ENCODE results near the gene FLCN. TPM values are rescaled to one million over a fixed set of nuclear protein-coding genes. Genes with fewer than 3 reads are reported as not detected.

The FLCN gene
- total RNA-seq, 3 donors from 2014 or later, result 52.8 to 64.5 (median 57.1) TPM

GRCh38 chr17:17223736-17224135 lies 13.2 kb downstream of the FLCN start:
- Histone ChIP-seq H3K4me1 (ENCODE audit: low read depth) (no peaks in the 10 kb centered on the region), H3K9me3 (no peaks in the 10 kb centered on the region), H3K36me3 (ENCODE audit: low read depth) (peaks cover 33% of the 10 kb centered on the region), H3K4me3 (no peak overlapping the region)
- intact Hi-C loops (cut with DNase I, micrococcal nuclease), result no loop called here
- DNase-seq, result peak in 1 of 3 donors; percentile 27
- ATAC-seq, result no peak
- TF ChIP-seq CTCF (IDR thresholded peaks at IDR 0.05), result no peak

- no peak for ATAC-seq
- intact Hi-C loops (cut with DNase I, micrococcal nuclease), result no loop called here
- no peaks in the 10 kb centered on the region for H3K4me1 ChIP-seq (ENCODE audit: low read depth)
Observed at GRCh38 chr17:17221329-17221728, 15.6 kb downstream of the FLCN start.

GRCh38 chr17:17220529-17220928 lies 16.4 kb downstream of the FLCN start:
- H3K36me3 ChIP-seq (ENCODE audit: low read depth), result peaks cover 38% of the 10 kb centered on the region

More at GRCh38 chr17:17221329-17221728, 15.6 kb downstream of the FLCN start:
- peak in 1 of 3 donors; percentile 24 for DNase-seq
- no peak for TF ChIP-seq CTCF (IDR thresholded peaks at IDR 0.05)
- Histone ChIP-seq H3K9me3 (no peaks in the 10 kb centered on the region), H3K4me3 (no peak overlapping the region), H3K36me3 (ENCODE audit: low read depth) (peaks cover 44% of the 10 kb centered on the region)

GRCh38 chr17:17217995-17218394 lies 19.0 kb downstream of the FLCN start:
- ATAC-seq, result no peak
- H3K9me3 ChIP-seq, result no peaks in the 10 kb centered on the region

More at GRCh38 chr17:17220529-17220928, 16.4 kb downstream of the FLCN start:
- no peak for TF ChIP-seq CTCF (IDR thresholded peaks at IDR 0.05)
- Histone ChIP-seq H3K4me1 (ENCODE audit: low read depth) (no peaks in the 10 kb centered on the region), H3K9me3 (no peaks in the 10 kb centered on the region), H3K4me3 (no peak overlapping the region)
- DNase-seq (peak in 1 of 3 donors; percentile 19), ATAC-seq (no peak)
- intact Hi-C loops (cut with DNase I, micrococcal nuclease), result no loop called here

GRCh38 chr17:17216776-17217175 lies 20.2 kb downstream of the FLCN start:
- TF ChIP-seq CTCF (IDR thresholded peaks at IDR 0.05), result no peak
- Histone ChIP-seq H3K4me3 (no peak overlapping the region), H3K9me3 (no peaks in the 10 kb centered on the region), H3K4me1 (ENCODE audit: low read depth) (no peaks in the 10 kb centered on the region), H3K36me3 (ENCODE audit: low read depth) (peaks cover 30% of the 10 kb centered on the region)
- ATAC-seq, result no peak
- intact Hi-C loops (cut with DNase I, micrococcal nuclease), result no loop called here
- no peak for DNase-seq

More at GRCh38 chr17:17217995-17218394, 19.0 kb downstream of the FLCN start:
- DNase-seq, result no peak
- Histone ChIP-seq H3K36me3 (ENCODE audit: low read depth) (peaks cover 30% of the 10 kb centered on the region), H3K4me3 (no peak overlapping the region), H3K4me1 (ENCODE audit: low read depth) (no peaks in the 10 kb centered on the region)
- intact Hi-C loops (cut with DNase I, micrococcal nuclease), result no loop called here
- no peak for TF ChIP-seq CTCF (IDR thresholded peaks at IDR 0.05)

GRCh38 chr17:17216236-17216635 lies 20.7 kb downstream of the FLCN start:
- no peak for TF ChIP-seq CTCF (IDR thresholded peaks at IDR 0.05)
- H3K9me3 ChIP-seq, result no peaks in the 10 kb centered on the region
- no peaks in the 10 kb centered on the region for H3K4me1 ChIP-seq (ENCODE audit: low read depth)
- H3K36me3 ChIP-seq (ENCODE audit: low read depth), result peaks cover 28% of the 10 kb centered on the region
- no peak for ATAC-seq
- no peak for DNase-seq
- no peak overlapping the region for H3K4me3 ChIP-seq
- intact Hi-C loops (cut with DNase I, micrococcal nuclease), result no loop called here
